ENCODE data around the gene GALNT10. TPM values are rescaled to one million over a fixed set of nuclear protein-coding genes. Genes with fewer than 3 reads are reported as not detected.

GALNT10 gene
- total and polyA plus RNA-seq, 9 of the 15 experiments (the other 6 are each of a cell fraction or from before 2014, with no cell fraction given), result 4.6 to 37.1 (median 13.3) TPM

- TF ChIP-seq MNT (conservative IDR thresholded peaks at IDR 0.05) (no peak), TARDBP (IDR thresholded peaks at IDR 0.05) (no peak), ZNF512 (tag; IDR thresholded peaks at IDR 0.05) (no peak), UBTF (IDR thresholded peaks at IDR 0.05; ENCODE audit: borderline replicate concordance in 1 of 2, low read depth in 2 of 2, low read length in 2 of 2) (peak; percentile 53 to 57; a peak in 2 of 4 replicates), POLR2B (IDR thresholded peaks at IDR 0.05; ENCODE audit: low read depth, partially characterized antibody) (no peak), PURB (CRISPR knock-in tag; IDR thresholded peaks at IDR 0.05; ENCODE audit: low read depth) (no peak), ZNF239 (CRISPR knock-in tag; IDR thresholded peaks at IDR 0.05) (no peak), ZNF76 (CRISPR knock-in tag; IDR thresholded peaks at IDR 0.05; ENCODE audit: borderline replicate concordance) (no peak), MGA (IDR thresholded peaks at IDR 0.05) (no peak)
Observed at GRCh38 chr5:154190595-154191304, at the start of gene GALNT10 (continued).

Measured in K562 (cell line).